HG03097 (cell line): ENCODE measurements around the gene PTPRN2.

ENCODE experiments used
- ATAC-seq: cut with Tn5 transposase; IDR thresholded peaks from one replicate; pipeline ENCODE4 v1.9.1; 2021; ENCODE audit not compliant: unreplicated experiment, low FRiP score

PTPRN2 gene

DNA sequence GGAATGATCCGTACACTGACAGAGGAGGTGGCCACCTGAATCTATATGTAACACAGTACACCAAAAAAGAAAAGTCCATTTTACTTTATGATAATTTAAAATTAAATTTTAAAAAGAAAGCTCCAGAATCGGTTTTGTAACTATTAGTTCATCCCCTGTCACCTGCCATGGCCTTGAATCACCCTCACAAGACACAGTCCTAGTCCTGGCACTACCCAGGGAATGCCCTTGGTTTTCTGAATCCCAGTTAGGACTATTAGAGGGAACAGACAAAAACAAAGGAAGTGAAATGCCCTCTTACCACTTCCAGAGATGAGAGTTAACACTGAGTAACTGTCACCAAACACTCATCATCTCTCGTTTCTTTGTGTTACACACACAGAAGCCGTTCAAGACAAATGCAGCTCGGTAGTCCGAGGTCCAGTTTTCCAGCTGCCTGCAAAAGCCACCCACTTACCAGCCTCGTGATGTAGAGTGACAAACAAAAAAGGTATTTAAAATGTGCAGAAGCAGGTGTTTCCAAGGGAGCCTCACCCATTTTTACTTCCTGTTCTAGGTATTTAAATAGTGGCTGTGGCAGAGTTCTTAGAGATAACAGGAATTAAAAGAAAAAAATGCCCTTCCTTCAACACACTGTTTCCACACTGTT is 6.1 kb downstream of the PTPRN2 start:
- ATAC-seq, result no peak

DNA sequence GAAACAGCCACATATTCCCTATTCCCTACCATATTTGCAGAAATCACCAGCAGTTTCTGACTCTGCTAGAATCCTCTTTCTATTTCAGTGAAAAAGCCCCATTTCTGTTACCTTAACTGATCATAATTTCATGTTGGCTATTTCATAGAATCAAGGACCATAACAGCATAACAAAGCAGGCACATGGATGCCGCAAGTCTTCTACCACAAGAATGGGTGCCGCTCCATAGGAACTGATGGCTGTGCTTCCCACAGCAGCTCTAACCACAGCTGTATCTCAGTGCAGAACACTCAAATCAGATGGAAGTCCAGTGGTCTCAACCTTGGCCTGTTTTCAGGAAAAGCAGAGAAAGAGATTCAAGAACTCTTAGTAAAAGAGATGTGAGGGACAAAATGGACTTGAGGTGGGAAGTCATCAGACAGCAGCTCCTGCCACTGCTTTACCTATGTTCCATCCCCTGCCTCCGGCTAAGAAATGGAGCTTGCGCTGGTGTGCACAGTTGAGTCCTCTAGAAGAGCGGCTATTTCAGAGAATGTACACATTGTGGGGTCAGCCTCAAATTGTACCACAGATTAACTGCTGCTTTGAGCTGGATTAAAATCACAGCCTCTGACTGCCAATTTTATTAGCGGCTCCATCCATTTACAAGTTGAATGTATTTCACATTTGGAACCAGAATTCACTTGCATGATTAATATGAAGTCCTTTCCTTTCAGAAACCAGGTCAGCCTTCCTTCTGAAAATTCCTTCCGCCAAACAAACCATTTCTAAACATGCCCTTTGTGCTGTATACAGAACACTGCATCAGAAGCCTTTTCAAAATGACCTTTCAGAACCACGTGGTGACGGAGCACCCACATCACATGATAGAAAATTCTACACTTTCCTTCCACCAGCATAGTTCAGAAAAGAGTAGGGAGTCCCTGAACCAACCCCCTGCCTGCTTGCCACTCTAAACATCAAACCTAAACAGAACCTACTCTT is 7.7 kb downstream of the PTPRN2 start:
- ATAC-seq, result no peak

DNA sequence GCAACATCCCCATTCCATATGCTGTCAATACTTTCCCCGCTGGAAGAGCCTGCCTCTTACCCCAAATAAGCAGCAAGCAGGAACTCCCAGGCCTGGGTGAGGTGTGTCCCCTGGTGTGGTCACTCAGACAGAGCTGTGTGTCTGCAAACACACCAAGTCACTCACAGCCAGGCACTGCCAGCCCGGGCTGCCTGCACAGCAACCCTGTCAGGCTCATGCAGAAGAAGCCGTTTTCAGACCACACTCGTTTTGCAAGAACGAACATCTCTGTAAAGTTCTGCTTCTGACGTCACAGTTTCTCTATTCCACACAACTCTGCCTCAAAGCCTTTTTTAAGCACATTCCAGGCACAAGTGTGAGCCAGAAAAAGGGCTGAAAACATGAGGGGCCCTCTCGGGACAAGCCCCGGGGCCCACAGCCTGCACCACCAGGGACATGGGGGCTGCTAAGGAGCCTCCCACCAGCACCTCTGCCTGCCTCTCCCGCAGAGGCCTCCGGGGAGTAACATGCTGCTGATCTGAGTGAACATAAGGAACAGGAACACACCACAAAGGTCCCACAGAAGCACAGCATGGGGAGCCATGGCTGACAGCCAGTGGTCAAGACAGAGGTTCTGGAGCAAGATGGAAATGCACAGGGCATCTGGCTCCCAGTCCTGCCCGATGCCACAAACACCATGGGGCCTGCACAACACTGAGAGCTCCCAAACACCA is 11.4 kb downstream of the PTPRN2 start:
- ATAC-seq, result no peak

DNA sequence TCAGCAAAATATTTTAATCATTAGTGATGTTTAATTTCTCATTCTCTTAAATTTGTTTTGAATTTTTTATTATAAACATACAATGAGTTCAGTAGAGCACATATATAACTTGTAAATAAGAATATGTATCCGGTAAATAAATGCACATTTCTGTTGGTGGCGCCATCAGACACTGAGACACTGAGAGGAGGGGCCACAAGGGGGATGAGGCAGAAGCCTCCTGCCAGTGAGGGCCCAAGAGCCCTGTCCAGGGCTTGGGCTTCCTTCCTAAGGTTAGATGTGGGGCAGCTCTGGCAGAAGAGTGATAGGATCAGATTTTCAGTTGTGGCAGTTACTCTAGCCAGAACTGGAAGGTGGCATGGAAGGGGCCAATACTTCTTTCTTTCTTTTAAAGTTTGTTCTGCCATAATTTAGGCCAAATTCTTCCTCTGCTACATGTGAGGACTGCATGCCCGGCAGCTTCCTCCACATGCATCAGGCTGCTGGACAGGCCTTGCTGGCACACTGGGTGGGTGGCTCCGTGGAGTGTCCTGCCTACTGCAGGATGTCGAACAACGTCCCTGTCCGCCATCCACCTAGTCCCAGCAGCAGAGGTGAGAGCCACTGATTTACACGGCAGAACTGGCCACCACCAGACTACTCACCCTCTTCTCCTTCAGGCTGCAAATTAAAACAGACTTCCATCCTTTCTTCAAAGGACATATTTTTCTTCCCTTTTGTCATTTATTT is 13.2 kb downstream of the PTPRN2 start:
- ATAC-seq, result no peak

DNA sequence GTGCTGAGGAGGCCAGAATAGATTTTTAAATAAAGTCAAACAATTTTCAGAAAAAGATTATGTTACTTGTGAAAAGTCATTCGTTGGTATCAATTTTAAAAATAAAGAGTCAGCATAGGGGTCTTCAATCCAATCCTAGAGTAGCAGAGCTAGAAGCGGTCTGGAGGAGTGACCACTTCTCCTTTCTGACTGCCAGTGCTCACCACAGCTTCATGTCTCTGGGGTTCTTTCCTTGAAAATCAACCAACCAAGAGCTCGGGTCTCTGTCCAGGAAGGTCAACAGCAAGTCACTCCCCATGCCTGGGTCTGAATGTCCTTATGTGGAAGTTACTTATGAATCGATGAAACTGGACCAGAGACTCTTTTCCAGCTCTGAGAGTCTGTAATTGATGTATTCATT is 14.3 kb downstream of the PTPRN2 start:
- ATAC-seq, result no peak

- no peak for ATAC-seq
Measured at GRCh38 chr7:158572000-158572828, 15.4 kb downstream of the PTPRN2 start.

- ATAC-seq, result no peak
Measured at GRCh38 chr7:158570449-158571170, 17.0 kb downstream of the PTPRN2 start.

GRCh38 chr7:158569858-158570323 is 17.7 kb downstream of the PTPRN2 start:
- ATAC-seq, result no peak

GRCh38 chr7:158568974-158569857 is 18.4 kb downstream of the PTPRN2 start:
- ATAC-seq, result no peak

- no peak for ATAC-seq
Measured at GRCh38 chr7:158567153-158567603, 20.4 kb downstream of the PTPRN2 start.

DNA sequence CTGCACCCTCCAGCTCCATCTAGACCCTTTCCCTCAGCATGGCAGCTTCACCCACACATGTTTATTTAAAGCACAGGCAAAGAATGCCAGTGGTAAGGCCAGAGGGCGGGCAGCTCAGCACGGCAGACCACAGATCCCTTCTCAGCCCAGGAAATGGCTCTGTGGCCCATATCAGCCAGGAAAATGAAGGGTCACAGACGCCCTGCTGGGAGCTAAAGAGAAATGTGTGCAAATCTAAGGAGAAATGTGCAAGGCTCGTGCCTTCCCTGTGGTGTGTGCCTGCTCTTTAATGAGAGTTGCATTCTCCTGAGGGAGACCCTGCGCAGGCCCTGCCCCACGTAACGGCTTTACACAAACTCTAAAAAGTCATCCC is 23.0 kb downstream of the PTPRN2 start:
- ATAC-seq, result no peak

- ATAC-seq, result no peak
Measured at GRCh38 chr7:158563911-158564662, 23.5 kb downstream of the PTPRN2 start.

DNA sequence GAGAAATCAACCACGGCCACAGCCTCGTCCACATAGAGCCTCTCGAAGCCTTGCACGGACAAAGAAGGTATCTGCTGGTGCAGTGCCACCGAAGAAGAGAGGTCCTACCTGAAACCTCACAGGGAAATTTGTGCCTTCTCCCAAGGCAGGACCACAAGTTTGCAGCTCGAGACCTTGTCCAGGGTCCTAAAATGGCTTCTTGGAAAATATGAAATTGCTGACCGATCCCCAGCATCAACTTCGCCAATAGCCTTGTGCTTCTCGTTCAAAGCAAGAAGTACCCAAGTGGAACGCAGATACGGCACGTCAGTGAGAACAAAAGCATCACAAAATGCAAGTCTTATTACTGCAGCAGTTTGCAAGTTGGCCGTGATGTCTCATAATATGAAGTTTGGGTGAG is 24.6 kb downstream of the PTPRN2 start:
- ATAC-seq, result no peak

DNA sequence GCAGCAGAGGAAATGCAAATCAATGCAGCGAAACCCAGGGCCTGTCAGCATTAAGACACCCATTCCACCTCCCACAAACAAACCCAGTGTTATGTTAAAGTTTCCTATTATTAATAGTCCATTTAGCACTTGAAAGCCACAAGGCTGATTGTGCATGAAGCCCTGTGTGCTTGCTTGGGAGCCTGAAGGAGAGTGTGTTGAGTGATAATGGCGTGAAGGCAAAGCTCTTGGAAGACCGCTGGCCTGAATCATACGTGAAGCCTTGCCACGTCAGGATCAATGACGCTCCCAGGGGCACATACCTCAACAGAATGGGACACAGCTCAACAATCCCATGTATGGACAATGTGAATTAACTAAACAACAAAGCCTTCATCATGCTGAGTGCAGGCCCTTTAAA is 25.1 kb downstream of the PTPRN2 start:
- ATAC-seq, result no peak

GRCh38 chr7:158561659-158562058 is 26.0 kb downstream of the PTPRN2 start:
- no peak for ATAC-seq

- ATAC-seq, result no peak
Measured at GRCh38 chr7:158560386-158560785, 27.2 kb downstream of the PTPRN2 start.

- ATAC-seq, result no peak
Measured at GRCh38 chr7:158559356-158559755, 28.3 kb downstream of the PTPRN2 start.
